Keratinocyte (primary cell): ENCODE results near the gene CUX1. TPM values are rescaled to one million over a fixed set of nuclear protein-coding genes. Genes with fewer than 3 reads are reported as not detected.

Source experiments
- DNase-seq: peaks from one replicate; pipeline ENCODE4 v3.0.0-alpha.2; 2011; ENCODE audit warnings: low read depth, missing footprints, low spot score
- FAIRE-seq: peaks from 2 replicates; lab custom pipeline; 2011; peaks lifted over from hg19 to GRCh38; lab: Jason Lieb, UNC
- H2AFZ ChIP-seq: 2 replicates; pipeline ENCODE4 v1.6.0; 2012; ENCODE audit warnings: low read length, control low read depth, inconsistent platforms; ENCODE audit not compliant: control insufficient read depth
- H3K27ac ChIP-seq: 2 replicates; pipeline ENCODE4 v1.5.1; 2011; ENCODE audit warnings: low read length; ENCODE audit not compliant: control insufficient read depth, insufficient read depth
- H3K27me3 ChIP-seq: 3 replicates; pipeline ENCODE4 v1.6.0; 2011; ENCODE audit warnings: low read length; ENCODE audit not compliant: control insufficient read depth, insufficient read depth; ENCODE audit errors: extremely low read depth
- H3K36me3 ChIP-seq, 2 experiments: 2 replicates in 1 of 2; 3 replicates in 1 of 2; pipeline ENCODE4 v1.5.1; 2011; ENCODE audit warnings: low read length in 2 of 2, mild to moderate bottlenecking in 1 of 2; ENCODE audit not compliant: control insufficient read depth in 2 of 2, insufficient read depth in 2 of 2; ENCODE audit errors: extremely low read depth in 1 of 2
- H3K4me1 ChIP-seq: 3 replicates; pipeline ENCODE4 v1.5.1; 2011; ENCODE audit warnings: low read length; ENCODE audit not compliant: control insufficient read depth, insufficient read depth; ENCODE audit errors: extremely low read depth
- H3K4me2 ChIP-seq: 3 replicates; pipeline ENCODE4 v1.6.0; 2011; ENCODE audit warnings: low read depth, low read length; ENCODE audit not compliant: control insufficient read depth, insufficient read depth; ENCODE audit errors: extremely low read depth
- H3K4me3 ChIP-seq, 3 experiments: fragments of 200-600 bp in 1 of 3; sonication (generic) in 1 of 3; 2 replicates in 2 of 3; 3 replicates in 1 of 3; pipeline ENCODE4 v1.5.1; 2011 to 2016; ENCODE audit warnings: low read length in 3 of 3, mild to moderate bottlenecking in 3 of 3, control low read depth in 2 of 3, inconsistent platforms in 1 of 3, low read depth in 1 of 3, mixed read lengths in 1 of 3, mixed run types in 1 of 3, moderate library complexity in 1 of 3; ENCODE audit not compliant: control insufficient read depth in 2 of 3, insufficient read depth in 2 of 3; ENCODE audit errors: extremely low read depth in 1 of 3
- H3K79me2 ChIP-seq: 2 replicates; pipeline ENCODE4 v1.6.0; 2012; ENCODE audit warnings: low read length; ENCODE audit not compliant: control insufficient read depth, insufficient read depth
- H3K9ac ChIP-seq: 3 replicates; pipeline ENCODE4 v1.6.0; 2011; ENCODE audit warnings: low read length; ENCODE audit not compliant: control insufficient read depth, insufficient read depth; ENCODE audit errors: extremely low read depth
- H3K9me1 ChIP-seq: 3 replicates; pipeline ENCODE4 v1.6.0; 2011; ENCODE audit warnings: low read length; ENCODE audit not compliant: control insufficient read depth, insufficient read depth; ENCODE audit errors: extremely low read depth
- H3K9me3 ChIP-seq: 2 replicates; pipeline ENCODE4 v1.5.1; 2012; ENCODE audit warnings: low read depth, low read length; ENCODE audit not compliant: control insufficient read depth
- H4K20me1 ChIP-seq: 3 replicates; pipeline ENCODE4 v1.6.0; 2011; ENCODE audit warnings: low read length; ENCODE audit not compliant: control insufficient read depth, insufficient read depth; ENCODE audit errors: extremely low read depth
- EZH2 ChIP-seq: IDR thresholded peaks from one replicate; pipeline ENCODE4 v1.6.1; 2012; ENCODE audit warnings: inconsistent platforms, mild to moderate bottlenecking, low read length, moderate library complexity
- dilution Hi-C: fragments of 300-500 bp; cut with MboI; formaldehyde crosslinking; loops from one replicate; pipeline ENCODE4 v1.7.0; 2020; ENCODE audit warnings: low sequenced_read_pairs; ENCODE audit not compliant: extremely low pct_ligation_motif_present
- polyA plus RNA-seq, 5 experiments: library from polyadenylated mRNA; depleted of rRNA in 3 of 5; stranded (reverse) in 3 of 5; stranded (forward) in 1 of 5; unstranded in 1 of 5; fragments of >200 nt; gene quantifications; 1 replicate in 1 of 5; 2 replicates in 3 of 5; 3 replicates in 1 of 5; pipeline versions ENCODE4 v1.2.1 to v1.2.3, GENCODE V29; 2011 to 2012; ENCODE audit warnings: missing spikeins in 2 of 5, low read depth in 1 of 5, low replicate concordance in 1 of 5
- TF ChIP-seq, protein P1 (sequence below), 3 experiments: IDR thresholded peaks in 1 of 3; conservative IDR thresholded peaks in 1 of 3; optimal IDR thresholded peaks in 1 of 3; 2 replicates in 2 of 3; 3 replicates in 1 of 3; pipeline versions ENCODE3 to v1.5.1; 2011; ENCODE audit warnings: low read length in 3 of 3, mild to moderate bottlenecking in 3 of 3, moderate library complexity in 2 of 3, control low read depth in 1 of 3, inconsistent platforms in 1 of 3; ENCODE audit not compliant: insufficient read depth in 2 of 3; ENCODE audit errors: extremely low read depth in 1 of 3

Gene CUX1
- polyA plus RNA-seq, 1 donor (not counting 4 experiments of a cell fraction or from before 2014, with no cell fraction given): 18.3 TPM

GRCh38 chr7:102287111-102287980 lies 469.9 kb downstream of the CUX1 start:
- H3K9me3 ChIP-seq: no peaks in the 10 kb centered on the region
- H3K4me3 ChIP-seq: peak overlapping the region; percentile 54 to 63 (median 59)
- H3K4me1 ChIP-seq: peaks cover 3% of the 10 kb centered on the region
- H3K27ac ChIP-seq: no peak overlapping the region
- peak overlapping the region; percentile 73 for H2AFZ ChIP-seq
- peaks cover 17% of the 10 kb centered on the region for H3K27me3 ChIP-seq
- no peak overlapping the region for H3K9ac ChIP-seq
- DNase-seq (no peak), FAIRE-seq (no peak)
- H4K20me1 ChIP-seq: no peaks in the 10 kb centered on the region
- peak overlapping the region; percentile 88 for H3K4me2 ChIP-seq
- TF ChIP-seq, protein P1, sequence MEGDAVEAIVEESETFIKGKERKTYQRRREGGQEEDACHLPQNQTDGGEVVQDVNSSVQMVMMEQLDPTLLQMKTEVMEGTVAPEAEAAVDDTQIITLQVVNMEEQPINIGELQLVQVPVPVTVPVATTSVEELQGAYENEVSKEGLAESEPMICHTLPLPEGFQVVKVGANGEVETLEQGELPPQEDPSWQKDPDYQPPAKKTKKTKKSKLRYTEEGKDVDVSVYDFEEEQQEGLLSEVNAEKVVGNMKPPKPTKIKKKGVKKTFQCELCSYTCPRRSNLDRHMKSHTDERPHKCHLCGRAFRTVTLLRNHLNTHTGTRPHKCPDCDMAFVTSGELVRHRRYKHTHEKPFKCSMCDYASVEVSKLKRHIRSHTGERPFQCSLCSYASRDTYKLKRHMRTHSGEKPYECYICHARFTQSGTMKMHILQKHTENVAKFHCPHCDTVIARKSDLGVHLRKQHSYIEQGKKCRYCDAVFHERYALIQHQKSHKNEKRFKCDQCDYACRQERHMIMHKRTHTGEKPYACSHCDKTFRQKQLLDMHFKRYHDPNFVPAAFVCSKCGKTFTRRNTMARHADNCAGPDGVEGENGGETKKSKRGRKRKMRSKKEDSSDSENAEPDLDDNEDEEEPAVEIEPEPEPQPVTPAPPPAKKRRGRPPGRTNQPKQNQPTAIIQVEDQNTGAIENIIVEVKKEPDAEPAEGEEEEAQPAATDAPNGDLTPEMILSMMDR (optimal IDR thresholded peaks at IDR 0.05 in 1 of 3, IDR thresholded peaks at IDR 0.05 in 1 of 3, conservative IDR thresholded peaks at IDR 0.05 in 1 of 3; ENCODE audit: extremely low read depth in 1 of 3, insufficient read depth in 2 of 3, low read length in 3 of 3): no peak
- TF ChIP-seq EZH2: peak; percentile 20
- H3K9me1 ChIP-seq: no peaks in the 10 kb centered on the region
- H3K79me2 ChIP-seq: no peaks in the 10 kb centered on the region
- no peaks in the 10 kb centered on the region for H3K36me3 ChIP-seq
- dilution Hi-C loops: no loop called here

GRCh38 chr7:102287981-102288278 lies 470.5 kb downstream of the CUX1 start:
- H2AFZ ChIP-seq: no peak overlapping the region
- peaks cover 17% of the 10 kb centered on the region for H3K27me3 ChIP-seq
- H3K36me3 ChIP-seq: no peaks in the 10 kb centered on the region
- no peaks in the 10 kb centered on the region for H3K9me3 ChIP-seq
- peaks cover 3% of the 10 kb centered on the region for H3K4me1 ChIP-seq
- H4K20me1 ChIP-seq: no peaks in the 10 kb centered on the region
- FAIRE-seq (no peak), DNase-seq (no peak)
- H3K27ac ChIP-seq: no peak overlapping the region
- dilution Hi-C loops: no loop called here
- no peaks in the 10 kb centered on the region for H3K79me2 ChIP-seq
- no peaks in the 10 kb centered on the region for H3K9me1 ChIP-seq
- TF ChIP-seq, protein P1 (optimal IDR thresholded peaks at IDR 0.05 in 1 of 3, IDR thresholded peaks at IDR 0.05 in 1 of 3, conservative IDR thresholded peaks at IDR 0.05 in 1 of 3; ENCODE audit: extremely low read depth in 1 of 3, insufficient read depth in 2 of 3, low read length in 3 of 3): no peak
- TF ChIP-seq EZH2: no peak
- peak overlapping the region; percentile 88 for H3K4me2 ChIP-seq
- peak overlapping the region in 2 of 3 experiments; percentile 54 to 59 for H3K4me3 ChIP-seq
- no peak overlapping the region for H3K9ac ChIP-seq
